Measurements from ENCODE around the gene PADI6.

The PADI6 gene

DNA sequence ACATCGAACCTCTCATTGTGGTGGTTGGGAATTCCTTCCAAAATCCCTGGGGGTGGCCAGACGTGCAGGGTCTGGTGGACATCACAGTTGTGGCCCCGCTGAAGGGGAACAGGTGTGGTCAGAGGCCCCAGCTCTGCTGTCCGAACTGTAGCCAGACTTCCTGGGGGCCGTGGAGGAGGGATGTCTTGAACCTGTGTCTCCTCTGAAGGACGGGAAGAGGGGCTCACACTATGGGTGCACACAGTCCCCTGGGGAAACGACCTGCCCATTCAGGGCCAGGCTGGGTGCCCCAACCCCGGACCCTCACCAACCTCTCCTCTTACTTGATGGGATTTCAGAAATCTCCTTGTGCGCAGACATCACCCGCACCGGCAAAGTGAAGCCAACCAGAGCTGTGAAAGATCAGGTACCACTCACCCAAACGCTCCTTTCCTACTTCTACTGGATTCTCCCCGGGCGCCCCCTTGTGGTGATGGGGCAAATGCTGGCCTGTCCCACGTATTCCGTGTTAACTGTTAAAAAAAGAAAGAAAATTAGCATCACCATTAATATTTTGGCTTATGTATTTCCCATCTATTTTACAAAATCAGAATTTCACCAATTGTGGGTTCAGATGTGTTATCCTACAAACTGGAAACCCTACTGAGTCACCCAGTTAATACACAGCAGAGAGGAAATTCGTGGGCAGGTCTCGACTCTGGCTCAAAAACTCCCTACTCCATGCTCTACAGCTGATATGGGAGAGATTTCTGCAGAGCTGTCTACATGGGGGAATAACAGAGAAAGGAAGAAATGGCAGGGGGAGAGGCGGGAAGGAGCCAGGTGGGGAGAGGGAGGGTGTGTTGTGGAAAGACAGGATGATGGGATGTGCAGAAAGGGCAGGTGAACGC, 35.9 kb upstream of the PADI6 start:
- peak; percentile 96 for ATAC-seq
- TF ChIP-seq ZNF565 (CRISPR knock-in tag; conservative IDR thresholded peaks at IDR 0.05; ENCODE audit: low read depth) (no peak), CREB5 (CRISPR knock-in tag; IDR thresholded peaks at IDR 0.05; ENCODE audit: low read depth) (no peak), ARNTL (CRISPR knock-in tag; IDR thresholded peaks at IDR 0.05; ENCODE audit: borderline replicate concordance, low read depth) (no peak), GLIS3 (CRISPR knock-in tag; IDR thresholded peaks at IDR 0.05) (no peak)

GRCh38 chr1:17338706-17339493, 33.1 kb upstream of the PADI6 start:
- TF ChIP-seq ZNF8 (CRISPR knock-in tag; IDR thresholded peaks at IDR 0.05) (no peak), POU6F1 (CRISPR knock-in tag; IDR thresholded peaks at IDR 0.05; ENCODE audit: borderline replicate concordance, low read depth) (no peak), ZNF70 (CRISPR knock-in tag; IDR thresholded peaks at IDR 0.05) (no peak), PPARA (CRISPR knock-in tag; IDR thresholded peaks at IDR 0.05; ENCODE audit: borderline replicate concordance) (no peak), ZFP30 (CRISPR knock-in tag; IDR thresholded peaks at IDR 0.05) (no peak), PATZ1 (CRISPR knock-in tag; IDR thresholded peaks at IDR 0.05; ENCODE audit: borderline replicate concordance) (no peak), ESRRG (CRISPR knock-in tag; IDR thresholded peaks at IDR 0.05) (no peak), CREB5 (CRISPR knock-in tag; IDR thresholded peaks at IDR 0.05; ENCODE audit: low read depth) (no peak), SNAI2 (CRISPR knock-in tag; IDR thresholded peaks at IDR 0.05) (no peak), TCF4 (CRISPR knock-in tag; IDR thresholded peaks at IDR 0.05; ENCODE audit: borderline replicate concordance) (no peak), ZC3H10 (CRISPR knock-in tag; IDR thresholded peaks at IDR 0.05) (no peak), OSR1 (CRISPR knock-in tag; IDR thresholded peaks at IDR 0.05) (no peak), ZNF565 (CRISPR knock-in tag; conservative IDR thresholded peaks at IDR 0.05; ENCODE audit: low read depth) (no peak), RARB (CRISPR knock-in tag; IDR thresholded peaks at IDR 0.05) (no peak), ZFP3 (CRISPR knock-in tag; IDR thresholded peaks at IDR 0.05) (no peak), BACH2 (CRISPR knock-in tag; IDR thresholded peaks at IDR 0.05; ENCODE audit: borderline replicate concordance) (no peak), CSDC2 (CRISPR knock-in tag; IDR thresholded peaks at IDR 0.05) (no peak), GLIS3 (CRISPR knock-in tag; IDR thresholded peaks at IDR 0.05) (no peak)
- TF ChIP-seq, protein P1, sequence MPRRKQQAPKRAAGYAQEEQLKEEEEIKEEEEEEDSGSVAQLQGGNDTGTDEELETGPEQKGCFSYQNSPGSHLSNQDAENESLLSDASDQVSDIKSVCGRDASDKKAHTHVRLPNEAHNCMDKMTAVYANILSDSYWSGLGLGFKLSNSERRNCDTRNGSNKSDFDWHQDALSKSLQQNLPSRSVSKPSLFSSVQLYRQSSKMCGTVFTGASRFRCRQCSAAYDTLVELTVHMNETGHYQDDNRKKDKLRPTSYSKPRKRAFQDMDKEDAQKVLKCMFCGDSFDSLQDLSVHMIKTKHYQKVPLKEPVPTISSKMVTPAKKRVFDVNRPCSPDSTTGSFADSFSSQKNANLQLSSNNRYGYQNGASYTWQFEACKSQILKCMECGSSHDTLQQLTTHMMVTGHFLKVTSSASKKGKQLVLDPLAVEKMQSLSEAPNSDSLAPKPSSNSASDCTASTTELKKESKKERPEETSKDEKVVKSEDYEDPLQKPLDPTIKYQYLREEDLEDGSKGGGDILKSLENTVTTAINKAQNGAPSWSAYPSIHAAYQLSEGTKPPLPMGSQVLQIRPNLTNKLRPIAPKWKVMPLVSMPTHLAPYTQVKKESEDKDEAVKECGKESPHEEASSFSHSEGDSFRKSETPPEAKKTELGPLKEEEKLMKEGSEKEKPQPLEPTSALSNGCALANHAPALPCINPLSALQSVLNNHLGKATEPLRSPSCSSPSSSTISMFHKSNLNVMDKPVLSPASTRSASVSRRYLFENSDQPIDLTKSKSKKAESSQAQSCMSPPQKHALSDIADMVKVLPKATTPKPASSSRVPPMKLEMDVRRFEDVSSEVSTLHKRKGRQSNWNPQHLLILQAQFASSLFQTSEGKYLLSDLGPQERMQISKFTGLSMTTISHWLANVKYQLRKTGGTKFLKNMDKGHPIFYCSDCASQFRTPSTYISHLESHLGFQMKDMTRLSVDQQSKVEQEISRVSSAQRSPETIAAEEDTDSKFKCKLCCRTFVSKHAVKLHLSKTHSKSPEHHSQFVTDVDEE (CRISPR knock-in tag; IDR thresholded peaks at IDR 0.05), result no peak
- no peak for ATAC-seq

Data from SK-N-SH treated with all-trans-retinoic acid at 6 μM for 48 hours (cell line).